IMR-90 (cell line): ENCODE measurements around the gene ABAT.

Source experiments
- CTCF ChIP-seq: conservative IDR thresholded peaks from 2 replicates; pipeline ENCODE4 v1.5.1; 2012; ENCODE audit warnings: mild to moderate bottlenecking, low read depth, low read length, improper control_type of control experiment
- MAFK ChIP-seq: IDR thresholded peaks from 2 replicates; pipeline ENCODE4 v1.6.1; 2012; ENCODE audit warnings: low read depth, low read length, improper control_type of control experiment
- POLR2A ChIP-seq: IDR thresholded peaks from 2 replicates; pipeline ENCODE4 v1.6.1; 2012; ENCODE audit warnings: mild to moderate bottlenecking, low read depth, low read length
- RAD21 ChIP-seq: IDR thresholded peaks from 2 replicates; pipeline ENCODE4 v1.6.1; 2012; ENCODE audit warnings: low read length, improper control_type of control experiment
- RFX5 ChIP-seq: IDR thresholded peaks from 2 replicates; pipeline ENCODE4 v1.8.0; 2012; ENCODE audit warnings: low read depth, mild to moderate bottlenecking, low read length, moderate library complexity
- SMC3 ChIP-seq: fragments of 150-350 bp; IDR thresholded peaks from 2 replicates; pipeline ENCODE4 v1.6.1; 2016; ENCODE audit warnings: low read depth, mild to moderate bottlenecking, antibody characterized with exemption, low read length, moderate library complexity

- no peak for TF ChIP-seq CTCF
- no peak for TF ChIP-seq RFX5
- TF ChIP-seq MAFK, result no peak
- no peak for TF ChIP-seq POLR2A
- TF ChIP-seq SMC3, result no peak
- no peak for TF ChIP-seq RAD21
Observed at GRCh38 chr16:8661703-8662102, 12.7 kb upstream of the ABAT start.
